Lung (tissue), 12 donors: Measurements from ENCODE around the gene DAB1. TPM values are rescaled to one million over a fixed set of nuclear protein-coding genes. Genes with fewer than 3 reads are reported as not detected.

ENCODE experiments used
- ATAC-seq: fragments of 200-7000 bp; cut with Tn5 transposase; one replicate; pipeline ENCODE4 v1.9.1; 2020; ENCODE audit warnings: moderate number of reproducible peaks; ENCODE audit not compliant: insufficient read depth, low FRiP score
- DNase-seq, 3 donors: peaks; one replicate each; pipeline ENCODE4 v3.0.0-alpha.2; 2013 to 2017
- H3K27ac ChIP-seq, 2 donors: one replicate each; pipeline ENCODE4 v1.5.1; 2013; ENCODE audit warnings: mild to moderate bottlenecking in 2 of 2, moderate library complexity in 2 of 2, control low read depth in 1 of 2, inconsistent platforms in 1 of 2, low read depth in 1 of 2, low read length in 1 of 2
- H3K27me3 ChIP-seq, 3 donors: one replicate each; pipeline ENCODE4 v1.5.1; 2013; ENCODE audit warnings: low read length in 2 of 3; ENCODE audit not compliant: control insufficient read depth in 3 of 3, insufficient read depth in 3 of 3
- H3K36me3 ChIP-seq, 4 donors: one replicate each; pipeline ENCODE4 v1.5.1; 2013; ENCODE audit warnings: low read length in 4 of 4, mild to moderate bottlenecking in 1 of 4, moderate library complexity in 1 of 4; ENCODE audit not compliant: control insufficient read depth in 4 of 4, insufficient read depth in 4 of 4
- H3K4me1 ChIP-seq, 5 donors: one replicate each; pipeline ENCODE4 v1.5.1; 2013; ENCODE audit warnings: low read length in 5 of 5, mild to moderate bottlenecking in 2 of 5, moderate library complexity in 1 of 5; ENCODE audit not compliant: control insufficient read depth in 5 of 5, insufficient read depth in 5 of 5
- H3K4me3 ChIP-seq: one replicate; pipeline ENCODE4 v1.5.1; 2013; ENCODE audit warnings: mild to moderate bottlenecking, control low read depth, moderate library complexity
- H3K9ac ChIP-seq, 2 donors: one replicate each; pipeline ENCODE4 v1.5.1; 2013; ENCODE audit warnings: low read length in 2 of 2, control low read depth in 1 of 2; ENCODE audit not compliant: insufficient read depth in 1 of 2
- H3K9me3 ChIP-seq, 4 donors: one replicate each; pipeline ENCODE4 v1.5.1; 2013; ENCODE audit warnings: low read length in 3 of 4, mild to moderate bottlenecking in 1 of 4, moderate library complexity in 1 of 4; ENCODE audit not compliant: control insufficient read depth in 4 of 4, insufficient read depth in 3 of 4
- CTCF ChIP-seq: IDR thresholded peaks from 2 replicates; pipeline ENCODE4 v1.5.1; 2012; ENCODE audit warnings: mild to moderate bottlenecking; ENCODE audit errors: control extremely low read depth, extremely low read depth
- WGBS, 2 donors: extraction: QIAGEN DNeasy Blood & Tissue Kit; methylation state at CpG; one replicate each; pipeline ENCODE4 v1.1.7; 2013; 5-methylcytosine and 5-hydroxymethylcytosine counted together
- polyA plus RNA-seq, 2 donors: library from polyadenylated mRNA; stranded (reverse); fragments of 200-250 nt; gene quantifications; one replicate each; pipeline ENCODE4 v1.2.1, GENCODE V29; 2013
- total RNA-seq, 2 donors: library from RNA; depleted of rRNA in 1 of 2; stranded (reverse); fragments of >200 nt in 1 of 2; gene quantifications; one replicate each; pipeline ENCODE4 v1.2.1, GENCODE V29; 2014 to 2021
- donor health status: control.
- donor health status: control.
- donor health status: Bipolar disorder and iron deficiency.
- donor health status: healthy.
- donor health status: DM: yes; HTN: yes; CAD: no.

Gene DAB1
- total and polyA plus RNA-seq, 4 donors: 0.06 to 0.77 (median 0.10) TPM

- H3K27ac ChIP-seq: no peak overlapping the region
- 93 to 98% methylated on average over 1 of the region's 1 CpG for WGBS, 2 donors
- no peak for TF ChIP-seq CTCF
- H3K36me3 ChIP-seq: no peaks in the 10 kb centered on the region
- no peak overlapping the region for H3K4me3 ChIP-seq
- no peak for ATAC-seq
- no peaks in the 10 kb centered on the region for H3K27me3 ChIP-seq
- DNase-seq: no peak
- no peaks in the 10 kb centered on the region for H3K4me1 ChIP-seq
- H3K9me3 ChIP-seq: peaks cover 0 to 1% (median 0%) of the 10 kb centered on the region in 4 donors
- H3K9ac ChIP-seq: no peak overlapping the region
Measured at GRCh38 chr1:56966698-56966999, 457.2 kb downstream of the DAB1 start.

- H3K9ac ChIP-seq: no peak within 1 kb of the TSS
- ATAC-seq: no peak
- TF ChIP-seq CTCF: no peak
Measured at GRCh38 chr1:56965916-56966697, 457.8 kb downstream of the DAB1 start, which contains the start of gene C8B. Gene C8B, minus strand, starts transcription at chr1:56966015. Its CDS starts 67 bp downstream, at chr1:56965948.

GRCh38 chr1:56965191-56965590 lies 458.7 kb downstream of the DAB1 start:
- Histone ChIP-seq H3K27me3 (no peaks in the 10 kb centered on the region), H3K9ac (no peak overlapping the region), H3K9me3 (peaks cover 0 to 1% (median 0%) of the 10 kb centered on the region in 4 donors), H3K36me3 (no peaks in the 10 kb centered on the region), H3K27ac (no peak overlapping the region), H3K4me3 (no peak overlapping the region), H3K4me1 (no peaks in the 10 kb centered on the region)
- no peak for ATAC-seq
- TF ChIP-seq CTCF: no peak
- DNase-seq: no peak
- 78 to 89% methylated on average over 3 of the region's 3 CpGs for WGBS, 2 donors

More at GRCh38 chr1:56965916-56966697, 457.8 kb downstream of the DAB1 start, which contains the start of gene C8B:
- DNase-seq: no peak
- no peak within 1 kb of the TSS for H3K27ac ChIP-seq
- H3K4me1 ChIP-seq: no peaks in the 10 kb centered on the region
- H3K9me3 ChIP-seq: peaks cover 0 to 1% (median 0%) of the 10 kb centered on the region in 4 donors
- H3K4me3 ChIP-seq: no peak within 1 kb of the TSS
- H3K27me3 ChIP-seq: no peaks in the 10 kb centered on the region
- WGBS, 2 donors: 85 to 86% methylated on average over 3 of the region's 3 CpGs
- no peaks in the 10 kb centered on the region for H3K36me3 ChIP-seq
